ENCODE results near the gene WNT3A.

WNT3A gene

DNA sequence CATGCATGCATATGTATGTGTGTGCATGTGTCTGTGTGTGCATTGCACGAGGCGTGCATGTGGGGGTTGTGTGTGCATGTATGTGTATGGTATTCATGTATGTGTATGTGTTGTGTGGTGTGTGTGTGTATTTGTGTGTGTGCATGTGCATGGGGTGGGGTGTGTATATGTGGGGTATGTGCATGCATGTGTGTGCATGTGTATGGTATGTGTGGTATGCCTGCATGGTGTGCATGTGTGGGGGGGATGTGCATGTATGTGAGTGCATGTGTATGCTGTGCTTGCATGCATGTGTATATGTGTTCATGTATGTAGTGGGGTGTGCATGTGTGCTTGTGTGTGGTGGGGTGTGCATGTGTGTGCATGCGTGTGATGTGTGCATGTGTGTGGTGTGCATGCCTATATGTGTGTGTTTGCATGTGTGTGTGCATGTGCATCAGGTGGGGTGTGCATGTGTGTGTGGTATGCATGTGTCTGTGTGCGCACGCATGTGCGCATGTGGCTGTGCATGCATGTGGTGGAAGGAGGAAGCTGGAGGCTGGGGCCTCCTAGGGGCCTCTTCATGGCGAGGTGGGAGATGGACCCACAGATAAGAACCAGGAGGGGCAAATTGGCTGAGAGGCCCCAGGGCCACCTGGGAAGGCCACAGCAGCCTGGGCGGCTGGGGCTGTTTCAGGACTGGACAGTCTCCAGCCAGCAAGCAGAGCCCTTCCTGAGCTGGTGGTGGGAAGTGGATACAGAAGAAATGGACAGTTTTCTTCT lies 39.8 kb downstream of the WNT3A start:
- Mint-ChIP-seq H3K36me3 (peaks cover 1% of the 10 kb centered on the region), H3K27me3 (peaks cover 6% of the 10 kb centered on the region), H3K27ac (no peak overlapping the region), H3K4me3 (no peak overlapping the region), H3K9me3 (no peaks in the 10 kb centered on the region), H3K4me1 (no peaks in the 10 kb centered on the region)

DNA sequence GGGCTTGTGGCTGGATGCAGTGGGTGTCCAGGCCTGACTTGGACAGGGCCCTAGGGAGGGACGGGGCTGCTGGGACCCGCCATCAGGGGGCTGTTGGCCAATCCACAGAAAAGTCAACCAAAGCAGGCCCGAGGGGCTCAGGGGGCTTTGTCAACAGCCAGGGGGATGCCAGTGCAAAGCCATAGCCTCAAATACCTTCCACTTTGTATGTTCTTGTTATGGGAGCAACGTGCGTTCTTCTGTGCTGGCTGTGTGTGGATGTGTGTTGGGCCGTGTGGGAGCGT lies 40.3 kb downstream of the WNT3A start:
- Mint-ChIP-seq H3K27ac (no peak overlapping the region), H3K9me3 (no peaks in the 10 kb centered on the region), H3K27me3 (peaks cover 7% of the 10 kb centered on the region), H3K4me1 (no peaks in the 10 kb centered on the region), H3K36me3 (peaks cover 1% of the 10 kb centered on the region), H3K4me3 (no peak overlapping the region)

DNA sequence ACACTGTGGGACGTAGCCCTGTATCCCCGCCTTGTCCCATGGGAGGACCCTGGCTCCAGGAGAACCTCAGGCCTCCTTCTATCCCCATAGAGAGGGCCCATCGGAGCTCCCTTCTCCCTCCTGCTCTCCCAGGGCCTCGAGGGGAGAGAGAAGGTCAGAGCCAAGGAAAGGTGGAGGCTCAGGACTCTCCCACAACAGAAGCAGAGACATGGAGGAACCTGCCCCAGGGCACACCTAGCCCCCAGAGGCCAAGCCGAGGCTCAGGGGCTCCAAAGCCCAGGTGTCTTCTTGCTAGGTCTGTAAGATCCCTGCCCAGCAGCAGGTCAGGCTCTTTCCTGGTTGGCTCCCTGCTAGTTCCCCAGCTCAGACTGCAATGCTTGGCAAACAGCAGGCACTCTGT lies 41.3 kb downstream of the WNT3A start:
- no peak overlapping the region for H3K27ac Mint-ChIP-seq
- H3K4me3 Mint-ChIP-seq = no peak overlapping the region
- H3K9me3 Mint-ChIP-seq = no peaks in the 10 kb centered on the region
- H3K36me3 Mint-ChIP-seq = peaks cover 1% of the 10 kb centered on the region
- H3K4me1 Mint-ChIP-seq = no peaks in the 10 kb centered on the region
- peaks cover 11% of the 10 kb centered on the region for H3K27me3 Mint-ChIP-seq

DNA sequence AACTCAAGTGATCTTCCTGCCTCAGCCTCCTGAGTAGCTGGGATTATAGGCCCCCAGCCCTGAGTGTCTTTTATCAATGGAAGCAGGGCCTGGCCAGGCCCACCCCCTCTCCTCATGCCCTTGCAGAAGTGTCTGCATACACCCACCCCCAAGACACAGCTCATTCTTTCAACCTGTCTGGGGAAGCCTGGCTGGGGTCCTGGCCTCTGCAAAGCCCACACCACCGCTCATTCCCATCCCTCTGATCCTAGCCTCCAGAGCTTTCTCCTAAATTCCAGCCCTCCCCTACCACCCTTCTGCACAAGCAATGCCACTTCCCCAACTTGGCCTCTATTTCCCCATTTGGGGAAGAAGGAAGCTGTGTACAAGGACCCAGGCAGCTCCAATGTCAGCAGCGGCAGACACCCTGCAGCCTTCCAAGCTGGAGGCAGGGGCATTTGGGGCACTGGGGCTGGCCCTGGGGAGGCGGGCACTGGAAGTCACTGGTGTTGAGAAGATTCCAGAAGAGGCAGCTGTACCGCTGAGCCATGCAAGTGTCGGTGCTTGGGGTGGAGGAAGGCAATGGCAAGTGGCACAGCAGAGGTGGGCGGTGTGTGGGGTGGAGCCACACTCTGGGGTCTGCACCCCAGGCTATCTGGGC lies 42.0 kb downstream of the WNT3A start:
- Mint-ChIP-seq H3K27me3 (peaks cover 16% of the 10 kb centered on the region), H3K9me3 (peaks cover 5% of the 10 kb centered on the region), H3K27ac (no peak overlapping the region), H3K36me3 (peaks cover 1% of the 10 kb centered on the region), H3K4me1 (no peaks in the 10 kb centered on the region), H3K4me3 (no peak overlapping the region)

DNA sequence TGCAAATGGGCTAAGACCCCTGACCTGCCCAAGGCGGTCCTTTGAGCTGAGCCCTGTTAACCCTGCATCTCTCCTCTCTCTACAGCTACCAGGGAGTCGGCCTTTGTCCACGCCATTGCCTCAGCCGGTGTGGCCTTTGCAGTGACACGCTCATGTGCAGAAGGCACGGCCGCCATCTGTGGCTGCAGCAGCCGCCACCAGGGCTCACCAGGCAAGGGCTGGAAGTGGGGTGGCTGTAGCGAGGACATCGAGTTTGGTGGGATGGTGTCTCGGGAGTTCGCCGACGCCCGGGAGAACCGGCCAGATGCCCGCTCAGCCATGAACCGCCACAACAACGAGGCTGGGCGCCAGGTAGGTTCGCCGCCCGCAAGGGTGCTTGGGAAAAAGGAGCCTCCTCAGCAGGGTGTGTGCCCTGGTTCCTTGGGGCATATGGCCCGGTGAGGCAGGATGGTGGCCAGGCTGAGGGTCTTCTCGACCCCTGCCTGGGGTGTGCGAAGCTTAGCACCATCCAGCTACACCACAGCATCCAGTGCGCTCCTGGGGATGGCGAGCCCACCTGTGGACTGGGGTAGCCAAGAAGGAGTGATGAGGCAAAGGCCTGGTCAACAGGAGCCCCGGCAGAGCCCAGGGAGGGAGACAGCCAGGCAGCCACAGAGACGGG lies 43.9 kb downstream of the WNT3A start:
- no peaks in the 10 kb centered on the region for H3K4me1 Mint-ChIP-seq
- H3K36me3 Mint-ChIP-seq = peaks cover 1% of the 10 kb centered on the region
- H3K9me3 Mint-ChIP-seq = peaks cover 5% of the 10 kb centered on the region
- no peak overlapping the region for H3K4me3 Mint-ChIP-seq
- peaks cover 20% of the 10 kb centered on the region for H3K27me3 Mint-ChIP-seq
- no peak overlapping the region for H3K27ac Mint-ChIP-seq

DNA sequence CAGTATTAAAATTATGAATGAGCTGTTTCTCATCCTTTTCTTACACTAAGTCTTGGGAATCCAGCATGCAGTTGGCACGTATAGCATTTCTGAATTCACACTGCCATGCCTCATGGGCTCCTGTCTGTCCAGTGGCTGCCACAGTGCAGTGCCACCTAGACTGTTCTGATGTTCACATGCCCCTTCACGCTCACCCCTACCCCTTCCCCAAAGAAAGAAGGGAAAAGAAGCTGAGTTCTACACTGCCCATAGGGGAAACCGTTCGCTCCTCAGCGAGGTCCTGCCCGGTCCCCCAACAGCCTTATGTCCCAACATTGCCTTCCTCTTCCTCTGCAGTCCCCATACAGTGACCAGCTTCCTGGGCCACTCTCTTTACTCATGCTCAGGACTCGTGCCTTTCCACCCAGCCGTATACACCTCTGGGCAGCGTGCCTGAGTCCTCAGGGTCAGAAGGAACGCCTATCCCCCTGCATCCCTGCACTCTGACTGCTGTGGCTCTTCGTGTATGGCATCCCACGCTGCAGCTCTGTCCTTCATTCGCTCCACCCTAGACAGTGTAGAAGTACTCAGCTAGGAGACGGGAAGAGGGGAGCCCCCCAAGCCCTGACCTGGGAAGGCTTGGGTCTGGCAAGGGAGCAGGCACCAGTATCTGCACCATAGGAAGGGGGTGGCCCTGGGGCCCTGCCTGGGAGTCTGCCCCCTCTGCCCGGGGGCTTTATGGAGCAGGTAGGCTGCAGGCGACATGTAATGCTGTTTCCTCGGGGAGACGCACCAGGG lies 51.6 kb downstream of the WNT3A start:
- Mint-ChIP-seq H3K36me3 (no peaks in the 10 kb centered on the region), H3K9me3 (peaks cover 4% of the 10 kb centered on the region), H3K27me3 (peaks cover 32% of the 10 kb centered on the region), H3K4me3 (peak overlapping the region; percentile 11), H3K4me1 (peaks cover 5% of the 10 kb centered on the region), H3K27ac (no peak overlapping the region)

DNA sequence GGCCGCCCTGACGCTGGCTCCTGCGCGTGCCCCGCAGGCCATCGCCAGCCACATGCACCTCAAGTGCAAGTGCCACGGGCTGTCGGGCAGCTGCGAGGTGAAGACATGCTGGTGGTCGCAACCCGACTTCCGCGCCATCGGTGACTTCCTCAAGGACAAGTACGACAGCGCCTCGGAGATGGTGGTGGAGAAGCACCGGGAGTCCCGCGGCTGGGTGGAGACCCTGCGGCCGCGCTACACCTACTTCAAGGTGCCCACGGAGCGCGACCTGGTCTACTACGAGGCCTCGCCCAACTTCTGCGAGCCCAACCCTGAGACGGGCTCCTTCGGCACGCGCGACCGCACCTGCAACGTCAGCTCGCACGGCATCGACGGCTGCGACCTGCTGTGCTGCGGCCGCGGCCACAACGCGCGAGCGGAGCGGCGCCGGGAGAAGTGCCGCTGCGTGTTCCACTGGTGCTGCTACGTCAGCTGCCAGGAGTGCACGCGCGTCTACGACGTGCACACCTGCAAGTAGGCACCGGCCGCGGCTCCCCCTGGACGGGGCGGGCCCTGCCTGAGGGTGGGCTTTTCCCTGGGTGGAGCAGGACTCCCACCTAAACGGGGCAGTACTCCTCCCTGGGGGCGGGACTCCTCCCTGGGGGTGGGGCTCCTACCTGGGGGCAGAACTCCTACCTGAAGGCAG lies 52.3 kb downstream of the WNT3A start:
- Mint-ChIP-seq H3K9me3 (no peaks in the 10 kb centered on the region), H3K4me3 (peak overlapping the region; percentile 42), H3K27ac (no peak overlapping the region), H3K36me3 (no peaks in the 10 kb centered on the region), H3K4me1 (peaks cover 5% of the 10 kb centered on the region), H3K27me3 (peaks cover 25% of the 10 kb centered on the region)

DNA sequence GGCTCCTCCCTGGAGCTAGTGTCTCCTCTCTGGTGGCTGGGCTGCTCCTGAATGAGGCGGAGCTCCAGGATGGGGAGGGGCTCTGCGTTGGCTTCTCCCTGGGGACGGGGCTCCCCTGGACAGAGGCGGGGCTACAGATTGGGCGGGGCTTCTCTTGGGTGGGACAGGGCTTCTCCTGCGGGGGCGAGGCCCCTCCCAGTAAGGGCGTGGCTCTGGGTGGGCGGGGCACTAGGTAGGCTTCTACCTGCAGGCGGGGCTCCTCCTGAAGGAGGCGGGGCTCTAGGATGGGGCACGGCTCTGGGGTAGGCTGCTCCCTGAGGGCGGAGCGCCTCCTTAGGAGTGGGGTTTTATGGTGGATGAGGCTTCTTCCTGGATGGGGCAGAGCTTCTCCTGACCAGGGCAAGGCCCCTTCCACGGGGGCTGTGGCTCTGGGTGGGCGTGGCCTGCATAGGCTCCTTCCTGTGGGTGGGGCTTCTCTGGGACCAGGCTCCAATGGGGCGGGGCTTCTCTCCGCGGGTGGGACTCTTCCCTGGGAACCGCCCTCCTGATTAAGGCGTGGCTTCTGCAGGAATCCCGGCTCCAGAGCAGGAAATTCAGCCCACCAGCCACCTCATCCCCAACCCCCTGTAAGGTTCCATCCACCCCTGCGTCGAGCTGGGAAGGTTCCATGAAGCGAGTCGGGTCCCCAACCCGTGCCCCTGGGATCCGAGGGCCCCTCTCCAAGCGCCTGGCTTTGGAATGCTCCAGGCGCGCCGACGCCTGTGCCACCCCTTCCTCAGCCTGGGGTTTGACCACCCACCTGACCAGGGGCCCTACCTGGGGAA lies 53.0 kb downstream of the WNT3A start:
- H3K27ac Mint-ChIP-seq = no peak overlapping the region
- peaks cover 5% of the 10 kb centered on the region for H3K4me1 Mint-ChIP-seq
- H3K36me3 Mint-ChIP-seq = no peaks in the 10 kb centered on the region
- no peaks in the 10 kb centered on the region for H3K9me3 Mint-ChIP-seq
- peaks cover 24% of the 10 kb centered on the region for H3K27me3 Mint-ChIP-seq
- H3K4me3 Mint-ChIP-seq = peak overlapping the region; percentile 42

DNA sequence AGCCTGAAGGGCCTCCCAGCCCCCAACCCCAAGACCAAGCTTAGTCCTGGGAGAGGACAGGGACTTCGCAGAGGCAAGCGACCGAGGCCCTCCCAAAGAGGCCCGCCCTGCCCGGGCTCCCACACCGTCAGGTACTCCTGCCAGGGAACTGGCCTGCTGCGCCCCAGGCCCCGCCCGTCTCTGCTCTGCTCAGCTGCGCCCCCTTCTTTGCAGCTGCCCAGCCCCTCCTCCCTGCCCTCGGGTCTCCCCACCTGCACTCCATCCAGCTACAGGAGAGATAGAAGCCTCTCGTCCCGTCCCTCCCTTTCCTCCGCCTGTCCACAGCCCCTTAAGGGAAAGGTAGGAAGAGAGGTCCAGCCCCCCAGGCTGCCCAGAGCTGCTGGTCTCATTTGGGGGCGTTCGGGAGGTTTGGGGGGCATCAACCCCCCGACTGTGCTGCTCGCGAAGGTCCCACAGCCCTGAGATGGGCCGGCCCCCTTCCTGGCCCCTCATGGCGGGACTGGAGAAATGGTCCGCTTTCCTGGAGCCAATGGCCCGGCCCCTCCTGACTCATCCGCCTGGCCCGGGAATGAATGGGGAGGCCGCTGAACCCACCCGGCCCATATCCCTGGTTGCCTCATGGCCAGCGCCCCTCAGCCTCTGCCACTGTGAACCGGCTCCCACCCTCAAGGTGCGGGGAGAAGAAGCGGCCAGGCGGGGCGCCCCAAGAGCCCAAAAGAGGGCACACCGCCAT lies 53.8 kb downstream of the WNT3A start:
- peaks cover 26% of the 10 kb centered on the region for H3K27me3 Mint-ChIP-seq
- H3K4me1 Mint-ChIP-seq = peaks cover 5% of the 10 kb centered on the region
- no peaks in the 10 kb centered on the region for H3K9me3 Mint-ChIP-seq
- no peaks in the 10 kb centered on the region for H3K36me3 Mint-ChIP-seq
- H3K4me3 Mint-ChIP-seq = no peak overlapping the region
- H3K27ac Mint-ChIP-seq = no peak overlapping the region

DNA sequence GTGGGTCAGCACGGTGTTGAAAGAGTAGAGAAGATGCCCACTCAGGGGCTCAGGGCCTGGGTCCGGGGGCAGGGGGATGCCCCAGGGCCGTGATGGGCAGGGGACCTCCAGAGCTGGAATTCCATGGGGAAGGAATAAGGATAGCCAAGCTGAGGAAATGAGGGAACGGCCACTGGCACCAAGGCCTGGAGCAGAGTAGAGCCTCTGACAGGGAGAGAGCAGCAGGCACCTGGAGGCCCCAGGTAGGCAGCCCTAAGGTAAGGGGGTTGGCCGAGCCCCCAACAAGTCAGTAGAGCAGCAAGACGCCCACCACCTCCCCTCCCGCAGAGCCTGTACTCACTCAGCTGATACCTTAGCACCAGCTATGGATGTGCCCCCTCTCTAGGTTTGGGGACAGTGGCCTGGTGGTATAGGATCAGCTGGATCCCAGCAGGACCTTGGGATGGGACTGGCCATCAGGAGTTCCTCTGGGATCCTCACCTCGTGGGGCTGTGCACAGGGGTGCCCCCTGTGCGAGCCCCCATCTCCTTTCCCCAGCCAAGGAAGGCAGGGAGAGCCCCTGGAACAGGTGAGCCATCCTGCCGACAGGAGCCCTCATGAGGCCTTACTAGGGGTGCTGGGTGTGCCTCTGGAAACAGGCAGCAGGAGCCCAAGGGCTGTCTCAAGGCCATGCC lies 54.8 kb downstream of the WNT3A start:
- Mint-ChIP-seq H3K27ac (no peak overlapping the region), H3K27me3 (peaks cover 21% of the 10 kb centered on the region), H3K4me3 (no peak overlapping the region), H3K4me1 (peaks cover 5% of the 10 kb centered on the region), H3K36me3 (no peaks in the 10 kb centered on the region), H3K9me3 (no peaks in the 10 kb centered on the region)

DNA sequence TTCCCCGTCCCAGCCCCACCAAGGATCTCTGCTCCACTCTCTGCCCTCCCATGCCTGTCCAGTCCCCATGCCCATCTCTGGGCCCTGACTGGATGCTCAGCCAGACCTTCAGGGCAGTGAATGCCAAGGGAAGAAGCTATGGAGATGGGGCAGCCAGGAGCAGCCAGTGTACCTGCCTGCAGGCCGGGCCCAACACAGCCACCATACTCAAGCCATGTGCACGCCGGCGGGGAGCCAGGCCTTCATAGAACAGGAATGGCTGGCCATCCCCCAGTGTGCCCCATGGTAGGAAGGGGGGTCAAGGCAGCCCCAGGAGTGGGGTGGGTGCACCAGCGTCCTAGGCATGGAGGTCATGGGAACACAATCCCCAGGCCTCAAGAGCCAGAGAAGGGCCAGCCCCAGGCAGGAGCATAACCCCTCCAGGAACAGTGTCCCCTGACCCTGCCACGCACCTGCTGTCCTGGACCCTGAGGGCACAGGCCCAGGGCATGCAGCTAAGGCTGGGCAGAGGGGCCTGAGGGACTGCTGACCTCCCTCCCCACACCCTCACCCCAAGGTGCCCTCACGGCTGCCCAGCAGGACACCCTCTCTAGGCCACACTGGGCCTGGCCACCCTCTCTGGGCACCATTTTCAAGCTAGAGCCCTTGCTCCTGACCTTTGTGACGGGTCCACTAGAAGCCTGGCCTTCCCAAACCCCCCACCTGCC lies 55.4 kb downstream of the WNT3A start:
- H3K36me3 Mint-ChIP-seq = no peaks in the 10 kb centered on the region
- H3K27me3 Mint-ChIP-seq = peaks cover 17% of the 10 kb centered on the region
- no peak overlapping the region for H3K4me3 Mint-ChIP-seq
- H3K27ac Mint-ChIP-seq = no peak overlapping the region
- H3K4me1 Mint-ChIP-seq = peaks cover 5% of the 10 kb centered on the region
- H3K9me3 Mint-ChIP-seq = no peaks in the 10 kb centered on the region

DNA sequence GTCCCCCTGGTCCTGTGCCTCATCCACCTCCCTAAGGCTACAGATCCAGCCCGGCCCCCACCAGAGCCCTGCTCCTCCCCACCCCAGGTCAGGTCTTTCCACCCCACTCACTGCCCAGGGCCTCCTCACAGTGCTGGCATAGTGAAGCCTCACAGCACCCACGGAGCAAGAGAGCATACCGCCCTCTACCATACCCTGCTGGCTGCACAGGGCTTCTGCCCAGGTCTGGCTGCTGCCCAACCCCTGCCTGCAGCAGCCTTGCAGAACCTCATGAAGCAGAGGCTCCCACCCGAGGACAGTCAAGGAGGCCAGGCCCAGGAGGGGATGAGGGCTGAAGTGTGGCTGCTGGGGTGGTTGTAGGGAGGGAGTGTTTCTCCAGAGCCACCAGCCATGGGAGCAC lies 56.0 kb downstream of the WNT3A start:
- Mint-ChIP-seq H3K9me3 (no peaks in the 10 kb centered on the region), H3K4me1 (peaks cover 5% of the 10 kb centered on the region), H3K36me3 (no peaks in the 10 kb centered on the region), H3K27me3 (peaks cover 16% of the 10 kb centered on the region), H3K4me3 (no peak overlapping the region), H3K27ac (no peak overlapping the region)

Data from activated naive CD4-positive, alpha-beta T cell treated with anti-CD3 and anti-CD28 coated beads, Interleukin-2, amount 50 U/mL, for 24 hours (primary cell).